HG02623 (cell line): Measurements from ENCODE around the gene RBM39.
"Not testable (repeated sequence)": the region's sequence is repeated elsewhere in the genome, so short reads cannot be mapped to it uniquely, and the experiment has no call there.

ENCODE experiments used
- ATAC-seq: cut with Tn5 transposase; IDR thresholded peaks from one replicate; pipeline ENCODE4 v1.9.1; 2021; ENCODE audit warnings: moderate library complexity; ENCODE audit not compliant: unreplicated experiment

Gene RBM39

DNA sequence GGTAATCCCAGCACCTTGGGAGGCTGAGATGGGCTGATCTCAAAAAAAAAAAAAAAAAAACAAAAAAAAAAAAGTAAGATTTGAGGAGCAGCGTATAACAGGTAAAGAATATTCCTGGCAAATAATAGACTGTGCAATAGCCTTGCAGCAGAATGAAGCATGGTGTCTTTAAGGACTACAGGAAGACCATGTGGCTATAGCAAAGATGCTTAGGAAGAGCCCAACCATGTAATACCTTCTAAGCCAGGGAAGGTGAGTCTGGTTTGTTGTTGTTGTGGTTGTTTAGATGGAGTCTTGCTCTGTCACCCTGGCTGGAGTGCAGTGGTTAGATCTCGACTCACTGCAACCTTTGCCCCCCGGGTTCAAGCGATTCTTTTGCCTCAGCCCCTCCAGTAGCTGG is 14.3 kb upstream of the RBM39 start:
- no peak for ATAC-seq

GRCh38 chr20:35750611-35751010 is 8.6 kb upstream of the RBM39 start:
- ATAC-seq = no peak

DNA sequence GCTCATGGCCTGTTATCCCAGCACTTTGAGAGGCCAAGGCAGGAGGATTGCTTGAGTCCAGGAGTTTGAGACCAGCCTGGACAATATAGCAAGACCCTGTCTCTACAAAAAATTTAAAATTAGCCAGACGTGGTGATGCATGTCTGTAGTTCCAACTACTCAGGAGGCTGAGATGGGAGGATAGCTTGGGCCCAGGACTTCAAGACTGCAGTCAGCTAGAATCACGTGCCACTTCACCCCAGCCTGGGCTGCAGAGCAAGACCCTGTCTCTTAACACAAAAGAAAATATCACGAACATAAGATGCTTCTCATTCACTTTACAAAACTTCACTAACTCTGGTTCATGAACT is 2.4 kb upstream of the RBM39 start:
- ATAC-seq = not testable (repeated sequence)

- no peak for ATAC-seq
Observed at GRCh38 chr20:35743693-35744491, 1.8 kb upstream of the RBM39 start.

DNA sequence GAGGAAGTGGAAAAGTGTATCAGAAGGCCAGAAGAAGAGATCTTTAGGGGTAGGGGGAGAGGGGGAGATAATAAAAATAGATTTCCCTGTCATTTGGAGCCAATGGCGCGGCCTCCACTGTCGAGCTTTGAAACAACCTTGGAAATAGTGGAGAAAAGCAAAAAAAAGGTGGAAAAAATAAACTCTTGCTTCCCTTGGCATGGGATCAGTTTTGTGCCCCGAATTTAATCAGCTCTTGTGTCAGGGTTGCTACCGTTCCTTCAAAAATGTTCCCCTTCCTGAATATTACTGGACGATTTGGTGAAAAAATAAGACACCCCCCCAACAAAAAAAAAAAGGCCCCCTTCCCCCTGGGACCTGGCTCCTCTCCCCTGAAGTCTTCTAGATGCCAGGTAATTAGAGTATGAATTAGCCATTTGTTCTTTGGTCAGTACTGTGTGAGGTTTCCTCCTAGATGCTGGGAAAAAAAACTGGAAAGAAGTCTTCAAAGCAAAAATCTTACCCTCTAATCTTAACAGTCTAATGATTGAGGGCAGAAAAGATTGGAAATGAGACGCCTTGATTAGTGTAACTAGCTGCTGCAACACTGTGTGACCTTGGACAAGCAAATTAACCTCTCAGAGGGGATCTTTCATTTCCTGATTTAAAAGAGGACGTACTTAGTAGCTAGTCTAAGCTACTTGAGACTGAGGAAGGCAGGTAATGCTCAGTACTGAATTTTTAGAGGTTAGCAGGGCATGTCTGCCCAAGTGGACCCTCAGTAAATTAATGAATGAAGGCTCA is 872 bp upstream of the RBM39 start:
- ATAC-seq = no peak

- ATAC-seq = no peak
Observed at GRCh38 chr20:35739294-35740163, 2.5 kb downstream of the RBM39 start.

DNA sequence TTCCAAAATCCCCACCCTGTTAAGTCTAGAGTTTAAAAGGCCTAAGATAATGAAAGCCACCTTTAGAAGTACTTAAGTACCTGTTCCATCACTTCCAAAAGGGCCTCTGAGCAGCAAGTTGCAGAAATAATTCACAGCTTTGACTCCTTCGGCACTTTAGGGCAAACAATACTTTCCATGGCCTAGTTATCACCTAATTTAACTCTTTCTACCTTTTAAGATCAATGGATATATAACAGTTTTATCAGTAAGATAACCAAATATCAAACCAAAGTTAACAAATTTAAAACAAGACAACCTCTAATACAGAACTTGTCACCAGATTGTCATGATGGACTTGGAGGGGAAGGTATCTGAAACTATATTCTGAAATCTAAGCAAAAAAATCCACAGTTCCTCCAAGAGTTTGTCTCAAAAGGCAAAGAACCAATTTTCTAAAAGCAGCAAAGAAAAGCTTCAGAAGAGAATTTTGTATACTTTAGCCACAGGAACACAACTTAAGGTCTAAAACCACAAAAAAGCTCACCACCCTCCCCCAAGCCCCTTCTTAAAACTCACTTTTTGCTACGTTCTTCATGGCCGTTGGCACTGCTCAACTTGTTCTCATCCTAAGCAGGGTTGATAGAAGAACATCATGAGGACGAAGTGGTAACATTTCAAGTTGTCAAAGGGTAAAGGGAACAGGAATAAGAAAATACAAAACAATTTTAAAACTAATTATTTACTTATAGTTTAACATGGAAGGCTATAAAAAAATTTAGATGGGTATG is 3.5 kb downstream of the RBM39 start:
- no peak for ATAC-seq

DNA sequence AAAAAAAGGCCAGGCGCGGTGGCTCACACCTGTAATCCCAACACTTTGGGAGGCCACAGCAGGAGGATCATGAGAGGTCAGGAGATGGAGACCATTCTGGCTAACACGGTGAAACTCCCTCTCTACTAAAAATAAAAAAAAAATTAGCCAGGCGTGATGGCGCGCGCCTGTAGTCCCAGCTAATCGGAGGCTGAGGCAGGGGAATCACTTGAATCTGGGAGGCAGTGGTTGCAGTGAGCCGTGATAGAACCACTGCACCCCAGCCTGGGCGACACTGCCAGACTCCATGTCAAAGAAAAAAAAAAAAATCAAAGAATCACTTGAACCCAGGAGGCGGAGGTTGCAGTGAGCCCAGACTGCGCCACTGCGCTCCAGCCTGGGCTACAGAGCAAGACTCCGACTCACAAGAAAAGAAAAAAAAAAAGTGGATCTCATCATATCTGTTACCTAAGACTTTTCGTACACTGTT is 4.2 kb downstream of the RBM39 start:
- ATAC-seq = no peak

GRCh38 chr20:35735826-35736470 is 6.1 kb downstream of the RBM39 start:
- no peak for ATAC-seq

DNA sequence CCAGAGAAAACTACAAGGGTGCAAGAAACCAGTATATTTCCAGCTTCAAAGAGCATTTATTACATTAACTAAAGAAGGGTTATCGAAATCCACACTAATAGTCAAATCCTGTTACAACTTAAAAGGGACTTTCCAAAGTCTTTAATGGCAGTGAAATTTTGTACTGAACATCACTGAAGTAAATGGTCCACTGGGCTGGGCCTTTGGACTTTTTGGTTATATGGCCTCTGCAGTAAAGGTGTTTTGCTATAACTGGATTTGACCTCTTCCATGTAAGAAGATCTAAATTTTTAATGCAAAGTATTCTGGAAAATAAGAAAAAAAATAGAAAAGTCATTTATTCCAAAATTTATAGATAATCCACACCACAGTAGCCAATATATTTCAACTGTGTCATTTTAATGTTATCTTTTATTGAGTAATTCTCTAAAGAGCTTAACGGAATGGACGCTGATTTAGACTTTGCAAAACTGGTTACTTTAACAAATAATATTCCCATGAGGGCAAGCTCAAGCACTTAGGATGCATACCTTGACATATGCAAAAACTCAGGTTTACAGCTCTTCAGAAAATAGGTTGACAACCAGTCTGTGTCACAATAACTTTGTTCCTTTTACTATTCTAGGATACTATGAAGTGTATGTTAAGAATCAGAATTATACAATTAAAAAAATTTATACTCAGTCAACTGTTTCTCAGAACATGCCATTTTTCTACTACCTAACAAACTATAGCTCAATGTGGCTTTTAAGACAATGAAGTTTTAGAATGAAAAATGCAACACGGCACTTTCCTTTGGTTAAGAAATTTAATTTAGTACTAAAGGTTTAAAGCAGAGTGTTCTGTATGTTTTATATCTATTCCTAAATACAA is 7.0 kb downstream of the RBM39 start:
- no peak for ATAC-seq

- ATAC-seq = no peak
Observed at GRCh38 chr20:35734374-35734773, 7.7 kb downstream of the RBM39 start.

DNA sequence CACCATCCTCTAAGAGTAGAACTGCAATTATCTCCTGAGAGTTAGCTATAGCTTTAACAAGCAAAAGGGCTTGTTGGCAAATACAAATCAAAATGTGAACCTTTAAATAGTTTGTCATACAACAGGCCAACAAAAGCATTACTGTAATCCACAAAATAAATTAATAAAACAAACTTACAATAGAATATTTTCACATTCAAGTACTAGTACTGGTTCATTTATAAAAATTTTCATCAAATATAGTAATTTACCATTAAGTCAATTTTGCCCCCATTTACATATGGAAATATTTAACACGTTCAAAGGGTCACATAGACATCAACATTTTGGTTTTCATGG is 9.4 kb downstream of the RBM39 start:
- no peak for ATAC-seq

DNA sequence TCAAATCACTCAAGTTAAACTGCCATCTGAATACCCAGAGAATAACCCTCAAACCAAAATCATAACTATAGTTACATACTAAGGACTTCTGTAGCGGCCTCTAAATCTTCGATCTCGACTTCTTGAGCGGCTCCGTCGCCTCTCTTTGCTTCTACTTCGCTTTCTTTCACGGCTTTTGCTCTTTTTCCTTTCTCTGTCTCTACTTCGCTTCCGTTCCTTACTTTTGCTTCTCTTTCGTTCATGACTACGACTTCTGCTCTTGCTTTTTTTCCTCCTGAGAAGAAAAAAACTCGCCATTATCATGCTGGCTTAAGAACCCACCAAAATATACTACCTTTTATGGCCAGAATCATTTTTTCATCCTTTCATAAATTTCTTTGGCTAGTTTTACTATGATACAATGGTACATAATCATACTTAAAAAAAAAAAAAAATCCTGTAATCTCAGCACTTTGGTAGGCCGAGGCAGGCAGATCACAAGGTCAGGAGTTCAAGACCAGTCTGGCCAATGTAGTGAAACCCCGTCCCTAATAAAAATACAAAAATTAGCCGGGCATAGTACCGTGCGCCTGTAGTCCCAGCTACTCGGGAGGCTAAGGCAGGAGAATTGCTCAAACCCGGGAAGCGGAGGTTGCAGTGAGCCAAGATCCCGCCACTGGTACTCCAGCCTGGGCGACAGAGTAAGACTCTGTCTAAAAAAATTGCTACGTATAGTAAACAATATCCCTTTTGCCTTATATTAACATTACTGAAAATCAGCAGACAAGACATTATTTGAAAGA is 10.0 kb downstream of the RBM39 start:
- ATAC-seq = no peak

DNA sequence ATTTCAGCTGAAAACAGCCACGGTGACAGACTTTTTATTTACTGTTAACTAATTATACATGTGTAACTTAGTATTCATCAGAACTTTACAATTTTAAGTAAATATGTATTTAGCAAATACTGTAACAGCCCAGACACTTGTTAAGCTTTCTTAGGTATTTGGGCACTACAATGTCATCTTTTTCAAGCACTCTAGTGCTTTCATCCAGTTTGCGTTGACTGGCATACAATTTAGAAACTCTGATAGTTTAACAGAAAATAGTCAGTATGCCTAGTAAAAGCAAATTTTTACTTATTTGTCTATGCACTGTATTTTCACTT is 10.6 kb downstream of the RBM39 start:
- no peak for ATAC-seq

GRCh38 chr20:35730583-35731468 is 11.2 kb downstream of the RBM39 start:
- no peak for ATAC-seq

GRCh38 chr20:35729836-35730582 is 12.1 kb downstream of the RBM39 start:
- no peak for ATAC-seq

- no peak for ATAC-seq
Observed at GRCh38 chr20:35729283-35729807, 12.7 kb downstream of the RBM39 start.
